ENCODE measurements around the gene CUL4A.

DNA sequence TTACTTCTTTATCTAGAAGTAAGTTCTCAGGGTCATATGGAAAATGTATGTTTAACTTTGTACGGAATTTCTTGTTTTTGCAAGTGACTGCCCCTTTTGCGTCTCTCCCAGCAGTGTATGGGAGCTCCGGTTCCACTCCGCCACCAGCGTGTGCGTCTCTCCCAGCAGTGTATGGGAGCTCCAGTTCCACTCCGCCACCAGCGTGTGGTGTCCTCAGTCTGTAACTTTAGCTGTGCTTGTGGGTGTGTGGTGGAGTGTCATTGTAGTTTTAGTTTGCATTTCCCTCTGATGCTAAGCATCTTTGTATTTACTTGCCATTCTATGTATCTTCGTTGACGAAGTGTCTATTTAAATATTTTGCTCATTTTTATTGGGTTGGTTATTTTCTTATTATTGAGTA is 2.4 kb downstream of the CUL4A start:
- TF ChIP-seq CTCF (IDR thresholded peaks at IDR 0.05) (no peak), POLR2AphosphoS5 (IDR thresholded peaks at IDR 0.05) (no peak)

Data from transverse colon (tissue), 4 donors.